ENCODE results near the gene TENM4. TPM values are rescaled to one million over a fixed set of nuclear protein-coding genes. Genes with fewer than 3 reads are reported as not detected.

TENM4 gene
- total RNA-seq, 1 donor from 2014 or later: 3.8 TPM

DNA sequence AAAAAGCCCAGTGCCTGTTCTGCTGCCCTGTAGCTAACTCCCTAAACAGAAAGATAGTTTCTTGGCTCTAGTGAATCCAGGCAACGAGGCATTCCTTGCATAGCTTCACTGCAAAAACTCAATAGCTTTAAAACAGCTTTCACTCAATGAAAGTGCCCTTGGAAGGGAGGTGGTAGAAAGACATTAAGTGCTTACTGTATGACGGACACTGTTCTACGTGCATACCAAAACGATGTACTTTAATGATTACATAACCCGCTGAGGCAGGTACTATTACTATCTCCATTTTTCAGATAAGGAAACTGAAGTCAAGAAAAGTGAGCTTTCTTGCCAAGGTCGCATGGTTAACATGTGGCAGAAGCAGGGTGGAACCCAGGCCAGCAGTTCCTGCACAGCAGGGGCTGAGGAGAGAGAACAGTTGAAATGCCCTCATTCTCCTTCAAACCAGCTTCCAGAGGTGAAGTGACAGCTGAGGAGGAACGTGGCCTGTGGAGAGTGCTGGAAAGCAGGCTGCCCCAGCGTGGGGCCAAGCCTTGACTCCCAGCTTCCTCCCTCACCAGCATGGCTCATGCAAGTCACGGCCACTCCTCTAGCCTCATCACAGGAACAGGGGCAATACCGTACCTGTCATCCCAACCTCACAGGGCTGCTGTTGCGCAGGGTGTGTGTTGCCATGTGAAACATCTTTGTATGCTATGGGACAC lies 638.6 kb downstream of the TENM4 start:
- no peak for DNase-seq (ENCODE audit: low spot score)
- Mint-ChIP-seq H3K36me3 (ENCODE audit: low read depth) (no peaks in the 10 kb centered on the region), H3K9me3 (ENCODE audit: low read depth) (no peaks in the 10 kb centered on the region), H3K4me1 (ENCODE audit: low read depth) (peaks cover 63% of the 10 kb centered on the region), H3K27me3 (ENCODE audit: low read depth) (no peaks in the 10 kb centered on the region), H3K4me3 (ENCODE audit: unreplicated experiment) (no peak overlapping the region), H3K27ac (ENCODE audit: unreplicated experiment) (peak overlapping the region; percentile 97)
- TF ChIP-seq, protein P1, sequence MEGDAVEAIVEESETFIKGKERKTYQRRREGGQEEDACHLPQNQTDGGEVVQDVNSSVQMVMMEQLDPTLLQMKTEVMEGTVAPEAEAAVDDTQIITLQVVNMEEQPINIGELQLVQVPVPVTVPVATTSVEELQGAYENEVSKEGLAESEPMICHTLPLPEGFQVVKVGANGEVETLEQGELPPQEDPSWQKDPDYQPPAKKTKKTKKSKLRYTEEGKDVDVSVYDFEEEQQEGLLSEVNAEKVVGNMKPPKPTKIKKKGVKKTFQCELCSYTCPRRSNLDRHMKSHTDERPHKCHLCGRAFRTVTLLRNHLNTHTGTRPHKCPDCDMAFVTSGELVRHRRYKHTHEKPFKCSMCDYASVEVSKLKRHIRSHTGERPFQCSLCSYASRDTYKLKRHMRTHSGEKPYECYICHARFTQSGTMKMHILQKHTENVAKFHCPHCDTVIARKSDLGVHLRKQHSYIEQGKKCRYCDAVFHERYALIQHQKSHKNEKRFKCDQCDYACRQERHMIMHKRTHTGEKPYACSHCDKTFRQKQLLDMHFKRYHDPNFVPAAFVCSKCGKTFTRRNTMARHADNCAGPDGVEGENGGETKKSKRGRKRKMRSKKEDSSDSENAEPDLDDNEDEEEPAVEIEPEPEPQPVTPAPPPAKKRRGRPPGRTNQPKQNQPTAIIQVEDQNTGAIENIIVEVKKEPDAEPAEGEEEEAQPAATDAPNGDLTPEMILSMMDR (IDR thresholded peaks at IDR 0.05): no peak

DNA sequence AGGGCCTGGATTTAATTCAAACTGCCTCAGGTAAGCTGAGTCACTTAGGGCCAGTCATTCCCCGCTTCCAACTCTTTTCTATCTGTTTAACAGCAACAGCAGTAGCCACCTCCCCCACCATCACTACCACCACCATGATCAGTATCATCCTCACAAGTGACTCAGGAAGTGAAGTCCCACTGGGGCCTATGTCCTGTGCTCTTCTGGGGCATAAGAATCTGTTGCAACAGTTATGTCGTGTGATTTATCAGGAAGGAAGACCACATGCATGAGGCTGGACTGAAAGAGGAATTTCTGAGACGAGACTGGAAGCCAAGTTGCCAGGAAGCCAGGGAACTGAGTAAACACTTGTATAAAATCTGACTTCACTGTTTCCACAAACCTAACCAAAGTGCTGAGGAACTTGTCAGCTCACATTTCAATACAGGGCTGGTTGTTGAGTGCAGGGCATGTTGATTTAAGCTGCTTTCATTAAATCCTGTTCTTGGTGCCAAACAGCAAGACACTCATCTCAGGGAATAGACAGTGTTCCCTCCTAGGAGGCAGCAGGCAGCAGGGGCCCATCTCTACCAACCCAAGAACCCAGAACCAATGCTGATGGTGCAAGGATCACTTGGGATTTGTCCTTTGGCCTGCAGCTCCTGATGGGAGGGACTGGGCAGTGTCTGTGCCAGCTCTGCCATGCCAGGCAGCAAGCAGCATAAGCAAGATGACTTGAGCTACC lies 639.5 kb downstream of the TENM4 start:
- Mint-ChIP-seq H3K27ac (ENCODE audit: unreplicated experiment) (peak overlapping the region; percentile 97), H3K27me3 (ENCODE audit: low read depth) (no peaks in the 10 kb centered on the region), H3K4me1 (ENCODE audit: low read depth) (peaks cover 71% of the 10 kb centered on the region)

DNA sequence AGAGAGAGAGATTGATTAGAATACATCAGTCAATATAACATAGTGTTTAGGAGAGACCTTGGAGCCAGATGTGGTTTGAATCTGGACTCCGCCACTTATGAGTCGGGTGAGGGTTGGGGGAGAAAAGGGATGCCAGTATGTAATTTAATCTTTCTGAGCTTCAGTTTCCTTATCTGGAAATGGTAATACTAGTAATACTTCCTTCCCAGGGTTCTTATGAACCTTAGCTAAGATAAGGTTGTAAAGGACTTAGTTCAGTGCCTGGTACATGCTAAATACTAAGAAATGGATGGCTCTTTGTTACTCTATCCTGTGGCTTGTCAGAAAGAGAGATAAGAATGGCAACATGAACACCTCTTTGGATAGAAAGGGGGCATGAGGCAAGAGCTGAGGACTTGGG lies 640.1 kb downstream of the TENM4 start:
- TF ChIP-seq, protein P1 (IDR thresholded peaks at IDR 0.05): no peak
- no peaks in the 10 kb centered on the region for H3K36me3 Mint-ChIP-seq (ENCODE audit: low read depth)
- H3K27me3 Mint-ChIP-seq (ENCODE audit: low read depth): no peaks in the 10 kb centered on the region
- peaks cover 2% of the 10 kb centered on the region for H3K9me3 Mint-ChIP-seq (ENCODE audit: low read depth)
- no peak overlapping the region for H3K4me3 Mint-ChIP-seq (ENCODE audit: unreplicated experiment)
- no peak for DNase-seq (ENCODE audit: low spot score)
- peak overlapping the region; percentile 97 for H3K27ac Mint-ChIP-seq (ENCODE audit: unreplicated experiment)
- H3K4me1 Mint-ChIP-seq (ENCODE audit: low read depth): peaks cover 70% of the 10 kb centered on the region

More for the DNA sequence above, 639.5 kb downstream of the TENM4 start:
- no peak for DNase-seq (ENCODE audit: low spot score)
- Mint-ChIP-seq H3K9me3 (ENCODE audit: low read depth) (peaks cover 2% of the 10 kb centered on the region), H3K36me3 (ENCODE audit: low read depth) (no peaks in the 10 kb centered on the region), H3K4me3 (ENCODE audit: unreplicated experiment) (no peak overlapping the region)
- TF ChIP-seq, protein P1 (IDR thresholded peaks at IDR 0.05): peak; percentile 40

DNA sequence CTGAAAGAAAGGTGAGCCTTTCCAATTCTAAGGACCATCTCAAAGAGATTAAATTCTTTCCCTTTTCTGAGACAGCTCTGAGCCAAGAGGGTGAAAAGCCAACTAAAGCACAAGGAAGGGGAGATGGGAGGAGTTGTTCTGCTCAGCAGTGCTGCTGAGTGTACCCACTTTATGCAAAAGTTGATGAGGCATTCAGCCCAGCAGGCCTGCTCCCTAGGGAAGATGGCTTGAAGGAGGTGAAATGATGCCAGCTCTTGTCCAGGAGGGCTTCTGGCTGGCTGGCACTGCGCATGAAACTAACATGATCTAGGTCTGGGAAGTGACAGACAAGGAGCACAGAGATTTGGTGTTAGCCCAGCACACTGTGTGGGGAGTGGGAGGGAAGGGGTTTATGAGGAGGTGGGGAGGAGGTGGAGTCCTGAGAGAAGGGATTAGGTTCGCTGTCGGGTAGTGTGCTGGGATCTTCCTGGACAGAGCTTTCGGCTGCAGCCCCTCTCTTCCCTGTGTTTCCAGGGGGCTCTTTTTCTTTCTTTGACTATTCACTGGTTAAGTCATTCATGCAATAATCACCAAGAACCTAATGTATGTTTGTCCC lies 640.6 kb downstream of the TENM4 start:
- TF ChIP-seq, protein P1 (IDR thresholded peaks at IDR 0.05): no peak
- H3K27me3 Mint-ChIP-seq (ENCODE audit: low read depth): no peaks in the 10 kb centered on the region
- H3K36me3 Mint-ChIP-seq (ENCODE audit: low read depth): no peaks in the 10 kb centered on the region
- H3K27ac Mint-ChIP-seq (ENCODE audit: unreplicated experiment): peak overlapping the region; percentile 97
- peaks cover 74% of the 10 kb centered on the region for H3K4me1 Mint-ChIP-seq (ENCODE audit: low read depth)
- no peak for DNase-seq (ENCODE audit: low spot score)
- peaks cover 2% of the 10 kb centered on the region for H3K9me3 Mint-ChIP-seq (ENCODE audit: low read depth)
- H3K4me3 Mint-ChIP-seq (ENCODE audit: unreplicated experiment): no peak overlapping the region

DNA sequence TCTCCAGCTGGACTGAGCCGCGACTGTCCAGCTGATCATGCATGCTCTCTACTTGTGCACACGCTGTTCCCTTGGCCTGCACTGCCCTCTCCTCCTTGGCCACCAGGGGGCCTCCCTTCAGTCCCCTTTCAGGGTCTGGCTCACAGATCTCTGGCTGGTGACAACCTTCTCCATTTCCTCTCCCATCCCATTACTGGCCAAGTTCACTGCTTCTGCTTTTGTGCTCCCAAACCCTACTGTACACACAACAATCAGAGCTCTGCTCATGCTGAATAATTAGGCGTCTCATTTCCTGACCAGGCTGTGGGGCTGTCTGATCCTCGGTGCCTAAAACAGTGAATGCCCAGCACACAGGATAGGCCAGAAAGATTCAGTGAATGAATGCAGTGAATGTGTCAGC lies 642.2 kb downstream of the TENM4 start:
- Mint-ChIP-seq H3K4me1 (ENCODE audit: low read depth) (peaks cover 74% of the 10 kb centered on the region), H3K27me3 (ENCODE audit: low read depth) (no peaks in the 10 kb centered on the region), H3K9me3 (ENCODE audit: low read depth) (peaks cover 2% of the 10 kb centered on the region), H3K4me3 (ENCODE audit: unreplicated experiment) (no peak overlapping the region), H3K36me3 (ENCODE audit: low read depth) (no peaks in the 10 kb centered on the region), H3K27ac (ENCODE audit: unreplicated experiment) (no peak overlapping the region)
- TF ChIP-seq, protein P1 (IDR thresholded peaks at IDR 0.05): peak; percentile 84
- no peak for DNase-seq (ENCODE audit: low spot score)

Measured in chondrocyte (in vitro differentiated cells).